Inflammatory macrophage (primary cell): ENCODE results near the gene MMP17.
A peak's percentile ranks its signal among the peaks of the same experiment; 100 is the strongest.

Experiments used
- DNase-seq, 2 donors: peaks; one replicate each; pipeline ENCODE4 v3.0.0-alpha.2; 2020 to 2022
- total RNA-seq, 18 experiments: gene quantifications; one replicate each; lab custom pipeline; 2026; ENCODE audit warnings: mixed read lengths in 6 of 18, inconsistent platforms in 2 of 18; lab: John Stamatoyannopoulos, UW

Gene MMP17
- 0.22 to 9.2 (median 2.4) reads per million in 18 experiments for total RNA-seq

GRCh38 chr12:131827961-131828534, at the start of gene MMP17:
Gene MMP17, plus strand, starts transcription at chr12:131828393. Its CDS starts 102 bp downstream, at chr12:131828495.
- peak; percentile 55 to 64 for DNase-seq

GRCh38 chr12:131779027-131779426, 49.2 kb upstream of the MMP17 start:
- DNase-seq: no peak

DNA sequence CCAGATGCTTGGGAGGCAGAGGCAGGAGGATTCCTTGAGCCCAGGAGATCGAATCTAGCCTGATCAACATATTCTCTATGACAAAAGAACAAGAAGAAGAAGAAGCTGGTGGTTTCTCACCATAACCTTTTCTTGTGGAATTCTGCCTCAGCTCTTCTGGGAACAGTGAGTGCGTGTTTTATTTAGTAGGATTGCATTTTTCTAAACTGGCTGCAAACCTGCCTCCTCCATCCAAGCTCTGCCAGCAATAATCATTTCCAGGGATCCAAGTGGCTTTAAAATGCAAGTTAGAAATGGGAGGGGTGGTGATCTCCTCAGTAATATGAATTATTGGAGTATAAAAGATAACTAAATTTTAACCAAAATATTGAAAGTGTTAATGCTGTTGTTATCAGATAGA, 46.1 kb upstream of the MMP17 start:
- no peak for DNase-seq

DNA sequence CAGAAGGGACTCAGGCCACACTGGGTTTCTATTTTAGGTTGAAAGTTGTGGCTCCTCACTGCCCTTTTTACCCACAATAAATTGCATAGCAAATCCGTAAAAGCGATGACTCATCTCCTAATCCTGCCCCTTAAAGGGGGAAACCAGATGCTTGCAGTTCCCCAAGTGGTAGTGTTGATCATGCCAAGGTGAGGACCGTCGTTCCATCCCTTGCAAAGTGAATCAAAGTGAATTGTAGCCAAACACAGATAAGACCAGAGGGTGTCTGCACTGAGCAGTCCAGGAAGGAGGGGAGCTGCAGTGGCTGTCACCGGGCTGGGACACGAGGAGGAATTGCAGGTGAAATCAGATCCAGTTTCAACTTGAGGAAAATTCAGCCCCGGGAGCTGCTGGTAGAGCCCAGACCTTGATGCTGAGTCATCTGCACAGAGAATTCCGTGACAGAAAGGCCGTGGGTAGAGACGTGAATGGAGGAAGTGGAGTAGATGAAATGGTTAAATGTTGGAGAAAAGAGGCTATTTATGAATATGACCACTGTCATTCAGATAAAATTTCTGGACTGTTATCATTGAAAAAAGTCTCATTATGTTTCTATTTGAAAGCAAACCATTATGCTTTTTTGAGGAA, 44.2 kb upstream of the MMP17 start:
- peak; percentile 26 to 62 for DNase-seq

DNA sequence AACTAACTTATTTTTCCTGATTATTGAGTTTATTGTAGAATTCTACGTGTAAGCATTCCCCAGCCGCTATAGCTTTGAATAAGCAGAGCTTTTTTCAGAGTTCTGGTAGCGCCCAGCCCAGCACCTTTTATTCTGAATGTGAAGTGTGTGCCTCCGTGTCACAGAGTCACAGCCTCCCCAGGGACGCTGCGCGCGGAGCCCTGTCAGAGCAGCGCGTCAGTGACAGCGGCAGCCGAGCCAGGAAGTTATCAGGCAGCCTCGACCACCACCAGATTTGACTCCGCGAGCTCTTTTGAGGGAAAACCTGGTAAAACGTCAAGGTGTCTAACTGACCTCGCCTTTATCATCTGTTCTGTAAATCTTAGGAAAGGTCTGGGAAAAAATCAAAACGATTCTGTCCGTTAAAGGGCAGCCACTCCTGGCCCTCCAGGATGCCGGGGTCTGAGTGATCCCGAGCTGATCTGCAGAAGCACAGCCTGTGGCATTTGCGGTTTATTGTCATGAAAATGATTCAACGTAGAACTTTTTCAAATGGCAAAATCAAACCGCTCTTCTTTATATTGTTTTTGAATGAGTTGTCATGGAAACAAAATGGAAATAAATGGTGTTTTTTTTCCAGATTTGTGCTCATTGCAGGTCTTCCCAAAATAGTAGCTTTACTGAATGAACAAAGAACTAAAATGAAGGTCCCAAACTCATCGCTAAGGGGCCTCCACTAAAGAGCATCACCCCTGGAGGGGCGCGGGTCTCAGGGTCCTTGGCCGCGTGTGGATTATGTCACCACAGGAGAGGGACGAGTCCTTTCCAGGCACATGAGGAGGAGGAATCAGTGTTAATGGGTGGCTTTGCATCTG, 43.1 kb upstream of the MMP17 start:
- DNase-seq: no peak

DNA sequence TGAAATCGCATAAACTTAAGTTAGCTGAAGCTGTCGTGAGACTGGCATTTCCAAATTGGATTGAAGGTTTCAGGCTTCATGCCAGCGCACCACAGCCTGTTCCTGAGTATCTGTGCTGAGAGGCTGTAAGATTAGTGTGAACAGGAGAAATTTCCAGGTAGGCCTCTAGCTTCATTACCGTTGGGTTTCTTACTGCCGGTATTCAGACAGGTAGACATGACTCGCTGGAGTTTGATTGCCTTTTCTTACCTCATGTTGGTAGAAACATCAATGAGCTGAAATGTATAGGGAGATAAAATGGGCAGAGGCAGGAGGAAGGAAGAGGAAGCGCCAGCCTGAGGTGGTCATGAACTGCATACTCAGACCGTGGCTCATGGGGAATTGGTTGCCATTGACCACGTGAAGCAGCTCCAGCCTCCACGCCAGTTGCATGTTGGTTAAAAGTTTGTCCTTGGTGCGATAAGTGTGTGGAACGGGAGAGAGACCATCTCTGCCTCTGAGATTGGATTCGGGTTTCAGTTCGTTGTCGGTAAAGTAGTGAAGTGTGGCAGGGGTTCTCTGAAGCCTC, 42.3 kb upstream of the MMP17 start:
- no peak for DNase-seq

DNA sequence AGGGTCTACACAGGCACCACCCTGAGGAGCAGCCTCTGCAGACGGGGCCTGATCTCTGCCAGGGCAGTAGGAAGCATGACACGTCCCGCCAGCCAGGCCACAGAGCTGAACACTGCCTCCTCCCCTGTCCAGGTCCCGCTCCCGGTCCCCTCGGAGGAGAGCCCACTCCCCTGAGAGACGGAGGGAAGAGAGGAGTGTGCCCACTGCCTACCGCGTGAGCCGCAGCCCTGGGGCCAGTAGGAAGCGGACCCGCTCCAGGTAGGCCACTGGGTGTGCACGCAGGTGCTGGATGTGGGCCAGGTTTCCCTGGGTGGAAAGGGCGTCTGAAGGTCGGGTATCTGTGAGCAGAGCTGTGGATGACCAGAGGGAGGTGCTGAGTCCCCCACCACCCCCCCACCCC, 41.9 kb upstream of the MMP17 start:
- no peak for DNase-seq

GRCh38 chr12:131787143-131787660, 41.0 kb upstream of the MMP17 start:
- DNase-seq: no peak

DNA sequence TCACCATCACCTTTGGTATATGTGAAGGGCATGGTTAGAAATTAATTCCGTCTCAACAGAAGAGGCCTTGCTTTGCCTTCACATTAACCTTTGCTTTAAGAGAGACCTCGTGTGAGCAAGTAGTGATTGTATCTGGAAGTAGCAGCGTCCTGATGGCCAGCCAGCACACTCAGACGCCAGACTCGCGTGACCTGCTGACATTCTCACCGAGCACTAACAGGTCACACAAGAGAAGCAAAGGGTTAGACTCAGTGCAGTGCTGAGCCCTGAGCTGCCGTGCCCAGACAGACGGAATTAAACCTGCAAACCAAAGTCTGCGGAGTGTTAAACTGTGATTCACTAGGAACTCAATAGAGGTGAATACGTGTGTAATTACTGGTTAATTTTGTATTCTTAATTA, 40.1 kb upstream of the MMP17 start:
- no peak for DNase-seq

DNA sequence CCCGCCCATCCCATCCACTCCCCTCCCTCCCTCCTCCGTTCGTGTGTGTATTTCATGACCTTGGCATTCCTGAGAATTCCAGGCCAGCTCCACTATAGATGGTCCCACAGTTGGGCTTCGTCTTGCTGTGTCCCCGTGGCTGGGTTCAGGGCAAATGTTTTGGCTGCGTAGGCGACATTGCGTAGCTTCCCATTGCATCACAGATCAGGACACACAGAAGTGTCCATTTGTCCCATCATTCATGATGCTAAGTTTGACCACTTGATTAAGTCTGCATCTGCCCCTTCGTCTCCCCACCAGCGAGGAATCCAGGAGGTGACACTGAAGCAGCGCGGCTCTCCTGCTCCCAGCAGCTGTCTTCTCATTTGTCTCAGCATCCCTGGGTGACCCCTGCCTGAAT, 38.6 kb upstream of the MMP17 start:
- DNase-seq: no peak

GRCh38 chr12:131793243-131794022, 34.8 kb upstream of the MMP17 start:
- DNase-seq: no peak

- DNase-seq: no peak
Measured at GRCh38 chr12:131794061-131794460, 34.1 kb upstream of the MMP17 start.

DNA sequence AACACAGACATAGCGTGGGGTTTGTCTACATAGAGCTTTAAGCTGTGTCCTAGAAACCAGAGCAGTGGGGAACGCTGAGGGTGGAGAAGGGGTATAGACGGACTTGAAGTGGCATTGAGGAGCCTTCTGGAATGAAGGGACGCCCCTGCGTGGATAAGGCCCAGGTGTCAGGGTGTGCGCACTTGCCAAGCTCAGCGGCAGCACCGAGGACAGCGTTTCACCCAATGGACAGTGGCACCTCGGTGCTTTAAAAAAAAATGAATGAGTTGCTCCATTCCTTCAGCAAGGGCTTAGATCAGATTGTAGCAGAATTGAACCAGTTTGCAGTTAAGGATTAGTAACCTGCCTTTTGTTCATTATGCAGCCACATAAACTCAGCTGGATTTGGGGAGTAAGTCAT, 33.6 kb upstream of the MMP17 start:
- DNase-seq: no peak

GRCh38 chr12:131795064-131795463, 33.1 kb upstream of the MMP17 start:
- no peak for DNase-seq

GRCh38 chr12:131795690-131796410, 32.3 kb upstream of the MMP17 start:
- no peak for DNase-seq

- DNase-seq: no peak
Measured at GRCh38 chr12:131796411-131796736, 31.8 kb upstream of the MMP17 start.

DNA sequence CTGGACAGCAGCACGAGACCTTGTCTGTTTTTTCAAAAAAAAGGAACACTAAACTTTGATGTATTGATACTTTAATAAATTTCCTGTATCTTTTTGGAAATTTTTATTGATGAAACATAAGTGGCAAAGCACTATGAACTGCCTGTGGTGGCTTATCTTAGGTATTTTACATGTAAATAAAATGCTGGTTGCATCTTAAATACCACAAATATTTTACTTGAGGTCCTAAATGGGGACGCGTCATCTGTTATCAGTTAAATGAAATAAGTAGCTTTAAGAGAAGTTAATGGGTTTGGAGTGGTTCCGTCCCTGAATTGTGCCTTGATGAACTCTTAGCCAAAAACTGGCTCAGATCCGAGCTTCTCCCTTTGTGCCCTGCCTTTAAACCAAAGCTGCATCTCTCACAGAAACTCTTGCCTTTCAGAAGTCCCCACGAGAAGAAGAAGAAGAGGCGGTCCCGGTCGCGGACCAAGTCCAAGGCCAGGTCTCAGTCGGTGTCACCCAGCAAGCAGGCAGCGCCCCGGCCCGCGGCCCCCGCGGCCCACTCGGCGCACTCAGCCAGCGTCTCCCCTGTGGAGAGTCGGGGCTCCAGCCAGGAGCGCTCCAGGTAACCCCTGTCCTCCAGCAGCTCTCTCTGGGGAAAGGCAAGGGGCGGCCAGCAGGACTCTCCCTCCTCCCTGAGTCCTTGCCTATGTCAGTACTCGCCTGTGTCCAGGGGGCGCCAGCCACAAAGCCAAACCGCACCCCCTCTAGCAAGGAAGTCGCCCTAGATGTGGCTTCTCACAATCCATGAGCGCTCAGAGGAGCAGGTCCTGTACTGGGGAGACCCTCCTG, 31.2 kb upstream of the MMP17 start:
- no peak for DNase-seq

GRCh38 chr12:131797588-131797934, 30.6 kb upstream of the MMP17 start:
- no peak for DNase-seq

DNA sequence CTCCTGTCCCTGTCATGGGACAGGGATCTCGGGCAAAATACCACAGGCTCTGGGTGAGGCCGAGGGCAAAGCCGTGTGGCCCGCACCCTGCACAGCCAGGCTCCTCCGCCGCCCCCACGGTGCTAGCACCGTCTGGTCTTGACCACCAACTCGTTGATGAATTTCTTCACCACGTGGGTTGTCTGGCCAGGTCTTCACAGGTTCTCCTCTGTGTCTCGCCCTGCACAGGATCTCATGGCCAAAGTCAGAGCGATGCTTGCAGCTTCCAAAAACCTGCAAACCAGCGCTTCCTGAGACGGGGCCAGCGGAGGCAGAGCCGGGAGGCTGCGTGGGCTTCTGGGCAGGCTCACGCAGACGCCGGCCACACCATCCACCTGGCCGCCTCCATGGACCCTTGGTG, 29.0 kb upstream of the MMP17 start:
- DNase-seq: no peak

GRCh38 chr12:131799828-131800593, 28.2 kb upstream of the MMP17 start:
- DNase-seq: no peak
